ENCODE data around the gene OGFOD1.

- TF ChIP-seq CTCF (conservative IDR thresholded peaks at IDR 0.05; ENCODE audit: low read depth in 2 of 2) (no peak), EZH2phosphoT487 (IDR thresholded peaks at IDR 0.05; ENCODE audit: unreplicated experiment) (no peak), POLR2AphosphoS5 (IDR thresholded peaks at IDR 0.05; ENCODE audit: low read depth) (no peak), ZNF114 (CRISPR knock-in tag; IDR thresholded peaks at IDR 0.05) (no peak), JUNB (IDR thresholded peaks at IDR 0.05; ENCODE audit: unreplicated experiment) (no peak), CREB1 (CRISPR knock-in tag; IDR thresholded peaks at IDR 0.05; ENCODE audit: low read depth) (no peak), EZH2 (IDR thresholded peaks at IDR 0.05; ENCODE audit: low read depth, unreplicated experiment) (no peak), REST (IDR thresholded peaks at IDR 0.05; ENCODE audit: unreplicated experiment) (no peak)
These were observed 924 bp upstream of the OGFOD1 start for GRCh38 chr16:56450275-56450985.
